ENCODE results near the gene PRCP. TPM values are rescaled to one million over a fixed set of nuclear protein-coding genes. Genes with fewer than 3 reads are reported as not detected.
"Not testable (repeated sequence)": the region's sequence is repeated elsewhere in the genome, so short reads cannot be mapped to it uniquely, and the experiment has no call there.

PRCP gene
- total RNA-seq (2014; rRNA removed; shearing (Covaris generic)): 46.4 and 49.9 TPM in 2 replicates

- no peaks in the 10 kb centered on the region for H3K27me3 ChIP-seq (ENCODE audit: control insufficient read depth, insufficient read depth, low read length)
- no peaks in the 10 kb centered on the region for H3K36me3 ChIP-seq (replicated peaks; ENCODE audit: control insufficient read depth, insufficient read depth, low read length)
- peak within 1 kb of the TSS; percentile 77 for H3K4me3 ChIP-seq (ENCODE audit: insufficient read depth, low read depth, low read length)
- peak; percentile 89 for DNase-seq
Measured at GRCh38 chr11:82900277-82901164, at the start of gene PRCP. Gene PRCP, minus strand, starts transcription at chr11:82900430. Its CDS starts 28 bp downstream, at chr11:82900402.

- H3K4me3 ChIP-seq (ENCODE audit: insufficient read depth, low read depth, low read length): no peak overlapping the region
- DNase-seq: no peak
- no peaks in the 10 kb centered on the region for H3K27me3 ChIP-seq (ENCODE audit: control insufficient read depth, insufficient read depth, low read length)
- H3K36me3 ChIP-seq (replicated peaks; ENCODE audit: control insufficient read depth, insufficient read depth, low read length): no peaks in the 10 kb centered on the region
Measured at GRCh38 chr11:82949352-82949751, 49.1 kb upstream of the PRCP start.

DNA sequence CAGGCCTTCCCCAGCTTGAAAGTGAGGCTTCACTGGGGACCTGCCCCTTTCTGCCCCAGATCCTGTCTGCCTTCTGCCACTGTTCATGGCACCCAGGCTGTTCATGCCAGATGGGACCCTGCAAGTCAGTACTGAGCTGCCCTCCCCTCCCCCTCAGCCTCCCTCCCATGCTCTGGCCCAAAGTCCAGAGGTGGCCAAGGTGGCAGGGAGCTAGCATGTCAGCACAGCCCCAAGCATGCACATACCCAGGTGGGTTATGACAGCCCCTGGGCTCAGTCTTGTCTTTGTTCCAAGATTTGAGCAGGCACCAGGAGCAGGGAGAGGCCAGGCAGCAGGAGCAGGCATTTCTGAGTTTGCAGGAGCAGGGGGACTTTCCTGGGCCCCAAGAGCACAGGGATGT lies 45.5 kb upstream of the PRCP start:
- no peaks in the 10 kb centered on the region for H3K36me3 ChIP-seq (replicated peaks; ENCODE audit: control insufficient read depth, insufficient read depth, low read length)
- no peak for DNase-seq

GRCh38 chr11:82945041-82945440 lies 44.8 kb upstream of the PRCP start:
- H3K36me3 ChIP-seq (replicated peaks; ENCODE audit: control insufficient read depth, insufficient read depth, low read length); DNase-seq; H3K4me3 ChIP-seq (ENCODE audit: insufficient read depth, low read depth, low read length); H3K27me3 ChIP-seq (ENCODE audit: control insufficient read depth, insufficient read depth, low read length): not testable (repeated sequence)

More for the DNA sequence above, 45.5 kb upstream of the PRCP start:
- H3K27me3 ChIP-seq (ENCODE audit: control insufficient read depth, insufficient read depth, low read length): no peaks in the 10 kb centered on the region
- H3K4me3 ChIP-seq (ENCODE audit: insufficient read depth, low read depth, low read length): no peak overlapping the region

- no peak for DNase-seq
- Histone ChIP-seq H3K27me3 (ENCODE audit: control insufficient read depth, insufficient read depth, low read length) (no peaks in the 10 kb centered on the region), H3K4me3 (ENCODE audit: insufficient read depth, low read depth, low read length) (no peak overlapping the region), H3K36me3 (replicated peaks; ENCODE audit: control insufficient read depth, insufficient read depth, low read length) (no peaks in the 10 kb centered on the region)
Measured at GRCh38 chr11:82944198-82944597, 44.0 kb upstream of the PRCP start.

- not testable (repeated sequence) for H3K4me3 ChIP-seq (ENCODE audit: insufficient read depth, low read depth, low read length); DNase-seq; H3K27me3 ChIP-seq (ENCODE audit: control insufficient read depth, insufficient read depth, low read length); H3K36me3 ChIP-seq (replicated peaks; ENCODE audit: control insufficient read depth, insufficient read depth, low read length)
Measured at GRCh38 chr11:82943430-82943829, 43.2 kb upstream of the PRCP start.

GRCh38 chr11:82942376-82942775 lies 42.1 kb upstream of the PRCP start:
- Histone ChIP-seq H3K27me3 (ENCODE audit: control insufficient read depth, insufficient read depth, low read length) (no peaks in the 10 kb centered on the region), H3K36me3 (replicated peaks; ENCODE audit: control insufficient read depth, insufficient read depth, low read length) (no peaks in the 10 kb centered on the region), H3K4me3 (ENCODE audit: insufficient read depth, low read depth, low read length) (no peak overlapping the region)
- DNase-seq: no peak

DNA sequence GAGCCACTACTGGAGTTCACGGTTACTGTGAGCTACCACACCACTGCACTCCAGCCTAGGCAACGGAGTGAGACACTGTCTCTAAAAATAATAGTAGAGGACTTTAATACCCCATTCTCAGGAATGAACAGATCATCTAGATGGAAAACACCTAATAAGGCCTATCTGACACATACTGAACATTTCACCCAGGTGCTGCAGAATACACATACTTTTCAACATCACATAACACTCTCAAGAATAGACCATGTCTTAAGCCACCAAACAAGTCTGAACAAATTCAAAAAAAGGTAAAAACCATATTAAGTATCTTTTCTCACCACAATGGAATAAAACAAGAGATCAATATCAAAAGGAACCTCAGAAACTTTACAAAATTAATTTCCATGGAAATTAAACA lies 39.2 kb upstream of the PRCP start:
- Histone ChIP-seq H3K36me3 (replicated peaks; ENCODE audit: control insufficient read depth, insufficient read depth, low read length) (peaks cover 2% of the 10 kb centered on the region), H3K4me3 (ENCODE audit: insufficient read depth, low read depth, low read length) (no peak overlapping the region), H3K27me3 (ENCODE audit: control insufficient read depth, insufficient read depth, low read length) (no peaks in the 10 kb centered on the region)
- no peak for DNase-seq

- no peak for DNase-seq
- peaks cover 2% of the 10 kb centered on the region for H3K36me3 ChIP-seq (replicated peaks; ENCODE audit: control insufficient read depth, insufficient read depth, low read length)
- H3K27me3 ChIP-seq (ENCODE audit: control insufficient read depth, insufficient read depth, low read length): no peaks in the 10 kb centered on the region
- H3K4me3 ChIP-seq (ENCODE audit: insufficient read depth, low read depth, low read length): no peak overlapping the region
Measured at GRCh38 chr11:82937554-82937953, 37.3 kb upstream of the PRCP start.

- Histone ChIP-seq H3K27me3 (ENCODE audit: control insufficient read depth, insufficient read depth, low read length) (no peaks in the 10 kb centered on the region), H3K4me3 (ENCODE audit: insufficient read depth, low read depth, low read length) (no peak overlapping the region)
- DNase-seq: no peak
Measured at GRCh38 chr11:82936261-82936660, 36.0 kb upstream of the PRCP start.

GRCh38 chr11:82932564-82932963 lies 32.3 kb upstream of the PRCP start:
- H3K27me3 ChIP-seq (ENCODE audit: control insufficient read depth, insufficient read depth, low read length): no peaks in the 10 kb centered on the region
- no peak overlapping the region for H3K4me3 ChIP-seq (ENCODE audit: insufficient read depth, low read depth, low read length)
- no peak for DNase-seq

More at GRCh38 chr11:82936261-82936660, 36.0 kb upstream of the PRCP start:
- H3K36me3 ChIP-seq (replicated peaks; ENCODE audit: control insufficient read depth, insufficient read depth, low read length): peaks cover 9% of the 10 kb centered on the region

DNA sequence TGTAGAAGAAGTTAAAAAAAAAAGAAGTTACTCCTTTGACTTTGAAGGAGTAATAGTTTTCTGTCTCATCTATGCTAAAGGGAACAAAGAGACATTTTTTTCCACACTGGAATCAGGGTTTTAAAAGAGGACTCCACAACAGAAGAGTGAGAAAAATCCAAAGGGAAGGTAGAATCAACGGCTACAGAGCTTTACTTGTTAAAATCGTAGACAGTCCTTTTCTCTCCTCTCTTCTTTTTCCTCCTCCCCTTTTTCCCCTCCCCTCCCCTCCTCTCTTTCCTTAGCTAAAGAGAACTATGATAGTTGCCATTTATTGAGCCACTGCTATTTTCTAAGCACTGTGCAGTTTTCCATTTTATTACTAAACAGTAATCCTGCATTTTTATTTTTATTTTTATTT lies 30.5 kb upstream of the PRCP start:
- Histone ChIP-seq H3K4me3 (ENCODE audit: insufficient read depth, low read depth, low read length) (no peak overlapping the region), H3K27me3 (ENCODE audit: control insufficient read depth, insufficient read depth, low read length) (no peaks in the 10 kb centered on the region), H3K36me3 (replicated peaks; ENCODE audit: control insufficient read depth, insufficient read depth, low read length) (peaks cover 9% of the 10 kb centered on the region)
- DNase-seq: no peak

More at GRCh38 chr11:82932564-82932963, 32.3 kb upstream of the PRCP start:
- H3K36me3 ChIP-seq (replicated peaks; ENCODE audit: control insufficient read depth, insufficient read depth, low read length): peaks cover 9% of the 10 kb centered on the region

- Histone ChIP-seq H3K36me3 (replicated peaks; ENCODE audit: control insufficient read depth, insufficient read depth, low read length) (peaks cover 9% of the 10 kb centered on the region), H3K27me3 (ENCODE audit: control insufficient read depth, insufficient read depth, low read length) (no peaks in the 10 kb centered on the region), H3K4me3 (ENCODE audit: insufficient read depth, low read depth, low read length) (no peak overlapping the region)
- no peak for DNase-seq
Measured at GRCh38 chr11:82930229-82930628, 30.0 kb upstream of the PRCP start.

GRCh38 chr11:82929121-82929520 lies 28.9 kb upstream of the PRCP start:
- H3K4me3 ChIP-seq (ENCODE audit: insufficient read depth, low read depth, low read length): no peak overlapping the region

GRCh38 chr11:82927264-82927880 lies 27.1 kb upstream of the PRCP start:
- peak; percentile 46 for DNase-seq
- Histone ChIP-seq H3K4me3 (ENCODE audit: insufficient read depth, low read depth, low read length) (no peak overlapping the region), H3K36me3 (replicated peaks; ENCODE audit: control insufficient read depth, insufficient read depth, low read length) (peaks cover 5% of the 10 kb centered on the region), H3K27me3 (ENCODE audit: control insufficient read depth, insufficient read depth, low read length) (no peaks in the 10 kb centered on the region)

More at GRCh38 chr11:82929121-82929520, 28.9 kb upstream of the PRCP start:
- no peak for DNase-seq
- H3K36me3 ChIP-seq (replicated peaks; ENCODE audit: control insufficient read depth, insufficient read depth, low read length): peaks cover 7% of the 10 kb centered on the region
- no peaks in the 10 kb centered on the region for H3K27me3 ChIP-seq (ENCODE audit: control insufficient read depth, insufficient read depth, low read length)
